Muscle of arm (tissue), 12 donors: Measurements from ENCODE around the gene MAP4K2. TPM values are rescaled to one million over a fixed set of nuclear protein-coding genes. Genes with fewer than 3 reads are reported as not detected.

Source experiments
- DNase-seq: peaks from one replicate; pipeline ENCODE4 v3.0.0-alpha.2; 2013
- polyA plus RNA-seq, 12 donors: library from polyadenylated mRNA; unstranded; fragments of 120-200 nt; gene quantifications; one replicate each; pipeline ENCODE4 v1.2.1, GENCODE V29; 2013; ENCODE audit not compliant: insufficient read length in 12 of 12

Gene MAP4K2
- polyA plus RNA-seq, 12 donors = 6.5 to 23.7 (median 10.8) TPM; not detected in 1

- DNase-seq = no peak
These were observed 59.1 kb downstream of the MAP4K2 start, which contains the start of gene RASGRP2 for GRCh38 chr11:64743591-64744543. TSS of gene RASGRP2 (minus strand) at chr11:64744142. CDS start at chr11:64742866, 1,276 bp downstream.

DNA sequence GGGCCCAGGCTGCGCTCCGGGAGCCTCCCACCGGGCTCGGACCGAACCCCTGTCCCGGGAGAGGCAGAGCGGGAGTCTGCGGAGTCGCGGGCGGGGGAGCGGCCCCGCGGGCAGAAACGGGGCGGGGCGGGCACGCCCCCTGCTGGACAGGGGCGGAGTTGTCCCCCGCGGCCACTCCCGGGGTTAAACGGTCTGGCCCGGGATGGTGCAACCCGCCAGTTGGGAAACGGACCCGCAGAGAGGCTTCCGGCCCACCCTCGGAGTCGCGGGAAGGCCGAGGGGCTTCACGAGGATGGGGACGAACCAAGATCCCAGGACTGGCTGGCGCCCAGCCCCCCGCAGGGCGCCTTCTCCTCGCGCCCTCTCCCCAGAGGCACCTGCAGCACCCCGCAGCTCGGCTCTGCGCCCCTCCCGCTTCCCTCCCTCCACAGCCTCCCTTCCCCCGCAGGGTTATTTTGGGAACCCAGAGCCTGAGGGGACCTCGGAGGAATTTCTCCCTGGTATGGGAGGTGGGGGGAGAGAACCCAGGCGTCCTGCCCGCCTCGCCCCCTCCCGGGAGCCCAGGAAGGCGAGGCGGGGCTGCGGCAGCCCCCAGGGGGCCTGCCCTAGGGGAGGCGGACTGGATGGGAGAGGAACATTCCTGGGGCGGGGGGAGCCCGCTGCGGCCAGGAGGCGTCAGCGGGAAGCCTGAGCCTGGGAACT, 60.0 kb downstream of the MAP4K2 start:
- no peak for DNase-seq

- DNase-seq = no peak
These were observed 60.7 kb downstream of the MAP4K2 start for GRCh38 chr11:64742087-64742888.

DNA sequence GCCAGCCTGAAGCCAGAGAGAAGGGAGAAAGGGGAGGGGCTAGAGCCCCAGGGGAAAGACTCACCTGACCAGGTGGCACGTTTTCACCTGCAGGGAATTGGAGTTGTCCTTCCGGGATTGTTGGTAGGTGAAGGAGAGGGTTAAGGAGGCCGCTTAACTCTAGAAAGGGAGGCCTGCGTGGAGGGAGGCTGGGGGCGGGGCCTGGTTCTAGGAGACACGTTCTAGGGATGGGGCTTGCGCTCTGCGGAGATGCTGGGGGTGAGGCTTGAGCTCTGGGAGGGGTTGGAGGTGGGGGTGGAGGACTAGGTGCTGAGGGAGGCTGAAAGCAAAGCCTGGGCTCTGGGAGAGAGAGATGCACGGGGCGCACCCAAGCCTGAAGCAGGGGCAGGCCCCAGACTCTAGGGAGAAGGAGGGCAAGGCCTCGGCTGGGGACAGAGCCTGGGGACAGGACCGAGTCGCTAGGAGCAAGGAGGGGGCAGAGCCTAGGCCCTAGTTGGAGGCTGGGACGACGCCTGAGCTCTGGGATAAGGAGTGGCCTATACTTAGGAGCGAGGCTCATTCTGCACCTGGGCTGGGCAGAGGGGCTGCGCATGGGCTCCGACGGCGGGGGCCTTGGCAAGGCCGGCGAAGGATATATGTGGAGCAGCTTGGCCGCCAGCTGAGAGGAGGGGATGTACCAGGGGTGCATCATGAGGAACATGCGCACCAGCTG, 61.5 kb downstream of the MAP4K2 start:
- no peak for DNase-seq

GRCh38 chr11:64739871-64740270, 63.1 kb downstream of the MAP4K2 start:
- no peak for DNase-seq

DNA sequence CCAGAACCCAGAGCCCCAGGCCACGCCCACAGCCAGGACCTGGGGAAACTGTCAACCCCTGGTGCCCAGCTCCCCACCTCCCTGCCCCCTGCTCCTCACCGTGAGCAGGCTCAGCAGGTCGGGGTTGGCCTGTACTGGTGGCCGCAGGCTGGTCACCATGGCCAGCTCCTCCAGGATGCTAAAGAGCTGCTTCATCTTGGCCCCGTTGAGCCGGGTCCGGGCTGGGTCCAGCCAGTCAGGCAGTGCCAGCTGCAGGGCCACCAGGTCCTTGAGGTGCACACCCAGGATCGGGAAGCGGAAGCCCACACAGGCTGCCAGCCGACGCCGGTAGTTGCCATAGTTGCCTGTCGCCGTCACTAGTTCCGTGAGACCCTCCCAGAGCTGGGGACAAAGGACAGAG, 66.4 kb downstream of the MAP4K2 start:
- DNase-seq = no peak

DNA sequence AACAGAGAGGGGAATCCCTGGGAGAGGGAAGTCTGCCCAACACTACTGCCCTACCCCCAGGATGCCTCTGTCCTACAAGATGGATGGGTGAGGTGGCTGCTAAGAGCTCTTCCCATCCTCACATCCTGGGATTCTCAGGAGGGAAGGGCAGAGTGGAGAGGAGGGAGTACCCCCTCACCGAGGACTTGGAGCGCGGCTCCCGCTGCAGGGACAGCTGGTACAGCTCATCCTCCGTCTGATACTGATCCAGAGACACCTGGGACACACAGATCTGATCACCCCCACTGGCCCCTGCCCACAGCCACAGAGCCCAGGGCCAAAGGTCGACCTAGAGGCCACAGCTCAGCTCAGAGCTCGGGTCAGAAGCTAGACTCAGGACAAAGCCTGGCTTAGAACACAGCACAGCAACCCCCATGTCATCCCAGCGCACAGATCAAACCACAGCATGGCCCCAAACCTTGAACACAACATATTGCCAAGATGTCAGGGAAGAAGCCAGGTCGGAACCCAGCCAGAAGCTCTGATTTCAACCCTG, 67.2 kb downstream of the MAP4K2 start:
- DNase-seq = no peak

Other genes starting within 250 kb of the MAP4K2 start
- gene SLC22A11, start 247.3 kb downstream of the MAP4K2 start, polyA plus RNA-seq = under 1 TPM in 5 of 12 donors, not detected in 7; 0.17 to 0.74 (median 0.22) TPM
- gene SLC22A12, start 212.0 kb downstream of the MAP4K2 start, polyA plus RNA-seq = not detected
- 10 to 100 TPM in 11 of 12 donors, not detected in 1; 14.4 to 40.7 (median 22.2) TPM for gene NRXN2, start 80.0 kb downstream of the MAP4K2 start, polyA plus RNA-seq
- gene RASGRP2, start 59.1 kb downstream of the MAP4K2 start, polyA plus RNA-seq = 10 to 100 TPM in 11 of 12 donors, not detected in 1; 19.3 to 55.3 (median 36.2) TPM
- gene PYGM, start 43.2 kb downstream of the MAP4K2 start, polyA plus RNA-seq = 100 to 1,000 TPM in 7 of 12 donors, 10 to 100 TPM in 4, not detected in 1; 68.9 to 405 (median 157) TPM
- 100 to 1,000 TPM in 11 of 12 donors, not detected in 1; 174 to 428 (median 247) TPM for gene SF1, start 24.7 kb downstream of the MAP4K2 start, polyA plus RNA-seq
- 10 to 100 TPM in 11 of 12 donors, not detected in 1; 15.8 to 56.3 (median 20.1) TPM for gene MEN1, start 7.3 kb upstream of the MAP4K2 start, polyA plus RNA-seq
- 1 to 10 TPM in 5 of 12 donors, under 1 TPM in 6, not detected in 1; 0.40 to 8.6 (median 0.84) TPM for gene CDC42BPG, start 41.4 kb upstream of the MAP4K2 start, polyA plus RNA-seq
- 100 to 1,000 TPM in 5 of 12 donors, 10 to 100 TPM in 7; 64.6 to 363 (median 85.9) TPM for gene EHD1, start 75.4 kb upstream of the MAP4K2 start, polyA plus RNA-seq
- gene ATG2A, start 114.0 kb upstream of the MAP4K2 start, polyA plus RNA-seq = 10 to 100 TPM in 6 of 12 donors, 1 to 10 TPM in 5, not detected in 1; 7.9 to 25.2 (median 10.0) TPM
- 10 to 100 TPM in 9 of 12 donors, 1 to 10 TPM in 2, not detected in 1; 9.6 to 14.2 (median 12.3) TPM for gene PPP2R5B, start 121.5 kb upstream of the MAP4K2 start, polyA plus RNA-seq
- gene GPHA2, start 132.7 kb upstream of the MAP4K2 start, polyA plus RNA-seq = under 1 TPM in 2 of 12 donors, not detected in 10; 0.30 to 0.39 TPM
- not detected for gene MAJIN, start 168.9 kb upstream of the MAP4K2 start, polyA plus RNA-seq
- 1 to 10 TPM in 3 of 12 donors, under 1 TPM in 7, not detected in 2; 0.40 to 1.3 (median 0.79) TPM for gene BATF2, start 193.8 kb upstream of the MAP4K2 start, polyA plus RNA-seq
- 100 to 1,000 TPM in 1 of 12 donors, 10 to 100 TPM in 10, not detected in 1; 59.8 to 130 (median 72.3) TPM for gene ARL2, start 210.9 kb upstream of the MAP4K2 start, polyA plus RNA-seq
- 10 to 100 TPM in 11 of 12 donors, not detected in 1; 16.1 to 28.5 (median 20.4) TPM for gene SNX15, start 224.2 kb upstream of the MAP4K2 start, polyA plus RNA-seq
- gene SAC3D1, start 238.0 kb upstream of the MAP4K2 start, polyA plus RNA-seq = 10 to 100 TPM in 6 of 12 donors, 1 to 10 TPM in 5, not detected in 1; 7.7 to 19.5 (median 10.4) TPM